ENCODE results near the gene ZNF331. TPM values are rescaled to one million over a fixed set of nuclear protein-coding genes. Genes with fewer than 3 reads are reported as not detected.

Gene ZNF331
- total RNA-seq, 1 donor from 2014 or later: 5.8 TPM

DNA sequence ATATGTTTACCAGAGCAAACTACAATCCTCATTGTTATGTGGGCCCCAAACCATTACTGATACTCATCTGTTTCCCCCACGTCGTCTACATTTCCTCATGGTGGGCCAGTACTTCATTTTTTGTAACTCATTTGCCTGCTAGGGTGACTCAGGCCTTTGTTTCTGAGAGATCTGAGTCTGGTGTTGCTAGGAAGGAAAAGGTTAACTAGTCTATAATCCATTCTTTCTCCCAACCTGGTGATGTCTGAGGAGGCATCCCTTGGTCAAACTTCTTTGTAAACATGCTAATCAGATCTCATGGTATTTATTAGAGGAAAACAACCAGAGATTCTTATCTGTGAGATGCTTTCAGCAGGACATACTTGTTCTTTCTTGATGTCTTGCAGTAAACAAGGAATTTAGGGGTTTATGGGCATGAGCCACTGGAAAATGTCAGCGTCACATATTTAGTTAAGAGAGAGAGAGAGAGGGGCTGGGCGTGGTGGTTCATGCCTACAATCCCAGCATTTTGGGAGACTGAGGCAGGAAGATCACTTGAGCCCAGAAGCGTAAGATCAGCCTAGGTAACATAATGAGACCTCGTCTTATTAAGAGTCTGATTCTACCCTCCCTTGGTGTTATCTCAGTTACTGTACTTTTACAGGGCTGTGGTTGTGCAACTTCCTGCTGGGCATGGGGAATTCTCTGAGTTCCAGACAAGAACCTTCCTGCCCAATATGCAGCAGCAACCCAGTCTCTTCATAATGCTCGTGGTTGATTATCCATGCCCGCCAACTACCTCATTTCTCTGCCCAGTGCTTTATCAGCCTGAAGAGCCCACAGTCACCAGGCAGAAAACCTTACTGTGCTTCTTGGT lies 84.2 kb downstream of the ZNF331 start:
- TF ChIP-seq, protein P1, sequence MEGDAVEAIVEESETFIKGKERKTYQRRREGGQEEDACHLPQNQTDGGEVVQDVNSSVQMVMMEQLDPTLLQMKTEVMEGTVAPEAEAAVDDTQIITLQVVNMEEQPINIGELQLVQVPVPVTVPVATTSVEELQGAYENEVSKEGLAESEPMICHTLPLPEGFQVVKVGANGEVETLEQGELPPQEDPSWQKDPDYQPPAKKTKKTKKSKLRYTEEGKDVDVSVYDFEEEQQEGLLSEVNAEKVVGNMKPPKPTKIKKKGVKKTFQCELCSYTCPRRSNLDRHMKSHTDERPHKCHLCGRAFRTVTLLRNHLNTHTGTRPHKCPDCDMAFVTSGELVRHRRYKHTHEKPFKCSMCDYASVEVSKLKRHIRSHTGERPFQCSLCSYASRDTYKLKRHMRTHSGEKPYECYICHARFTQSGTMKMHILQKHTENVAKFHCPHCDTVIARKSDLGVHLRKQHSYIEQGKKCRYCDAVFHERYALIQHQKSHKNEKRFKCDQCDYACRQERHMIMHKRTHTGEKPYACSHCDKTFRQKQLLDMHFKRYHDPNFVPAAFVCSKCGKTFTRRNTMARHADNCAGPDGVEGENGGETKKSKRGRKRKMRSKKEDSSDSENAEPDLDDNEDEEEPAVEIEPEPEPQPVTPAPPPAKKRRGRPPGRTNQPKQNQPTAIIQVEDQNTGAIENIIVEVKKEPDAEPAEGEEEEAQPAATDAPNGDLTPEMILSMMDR (IDR thresholded peaks at IDR 0.05; ENCODE audit: insufficient read depth, low read length, poor library complexity, severe bottlenecking): no peak
- DNase-seq (ENCODE audit: low read depth): no peak

DNA sequence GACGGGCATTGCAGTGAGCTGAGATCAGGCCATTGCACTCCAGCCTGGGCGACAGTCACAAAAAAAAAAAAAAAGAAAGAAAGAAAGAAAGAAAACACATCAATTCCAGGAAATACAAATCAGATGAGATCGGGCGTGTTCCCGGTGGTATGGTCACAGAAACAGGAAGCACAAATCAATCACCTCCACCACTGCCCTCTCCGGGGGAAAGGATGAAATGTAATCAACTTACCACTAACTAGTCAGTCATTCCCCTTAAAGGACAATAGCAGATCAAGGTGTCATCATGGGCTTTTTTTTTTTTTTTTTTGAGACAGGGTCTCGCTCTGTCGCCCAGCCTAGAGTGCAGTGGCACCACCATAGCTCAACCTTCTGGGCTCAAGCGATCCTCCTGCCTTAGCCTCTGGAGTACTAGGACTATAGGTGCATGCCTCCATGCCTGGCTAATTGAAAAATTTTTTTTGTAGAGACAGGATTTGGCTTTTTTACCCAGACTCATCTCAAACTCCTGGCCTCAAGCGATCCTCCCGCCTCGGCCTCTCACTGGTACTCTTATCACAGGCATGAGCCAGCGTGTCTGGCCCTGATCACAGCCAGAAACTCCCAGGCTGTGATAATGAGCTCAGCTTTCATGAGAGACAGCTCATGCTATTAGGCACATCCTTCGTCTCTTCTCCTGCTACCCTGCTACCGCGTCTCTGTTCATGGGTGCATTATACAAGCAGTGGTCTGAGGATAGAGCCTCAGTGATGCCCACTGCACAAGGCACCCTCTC lies 87.0 kb downstream of the ZNF331 start:
- Histone ChIP-seq H3K4me3 (ENCODE audit: low read depth, low read length) (no peak overlapping the region), H3K36me3 (ENCODE audit: control insufficient read depth, insufficient read depth, low read length) (no peaks in the 10 kb centered on the region), H3K27me3 (ENCODE audit: control insufficient read depth, insufficient read depth, low read length) (no peaks in the 10 kb centered on the region)
- no peak for DNase-seq (ENCODE audit: low read depth)
- TF ChIP-seq, protein P1 (IDR thresholded peaks at IDR 0.05; ENCODE audit: insufficient read depth, low read length, poor library complexity, severe bottlenecking): no peak

More for the DNA sequence above, 84.2 kb downstream of the ZNF331 start:
- no peaks in the 10 kb centered on the region for H3K27me3 ChIP-seq (ENCODE audit: control insufficient read depth, insufficient read depth, low read length)
- H3K36me3 ChIP-seq (ENCODE audit: control insufficient read depth, insufficient read depth, low read length): no peaks in the 10 kb centered on the region
- H3K4me3 ChIP-seq (ENCODE audit: low read depth, low read length): no peak overlapping the region

DNA sequence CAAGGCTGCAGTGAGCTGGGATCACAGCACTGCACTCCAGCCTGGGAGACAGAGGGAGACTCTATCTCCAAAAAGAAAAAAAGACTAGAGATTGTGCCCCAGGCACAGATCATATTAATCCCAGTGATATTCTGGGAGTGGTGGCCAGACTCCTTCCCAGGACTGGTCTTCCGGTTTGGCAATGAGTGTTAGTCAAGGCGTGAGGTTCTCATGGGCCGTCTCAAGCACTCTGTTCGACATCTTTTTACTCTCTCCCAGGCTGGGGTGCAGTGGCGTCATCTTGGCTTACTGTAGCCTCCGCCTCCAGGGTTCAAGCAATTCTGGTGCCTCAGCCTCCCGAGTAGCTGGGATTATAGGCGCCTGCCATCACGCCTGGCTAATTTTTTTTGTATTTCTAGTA lies 88.5 kb downstream of the ZNF331 start:
- Histone ChIP-seq H3K27me3 (ENCODE audit: control insufficient read depth, insufficient read depth, low read length) (no peaks in the 10 kb centered on the region), H3K4me3 (ENCODE audit: low read depth, low read length) (no peak overlapping the region), H3K36me3 (ENCODE audit: control insufficient read depth, insufficient read depth, low read length) (no peaks in the 10 kb centered on the region)
- TF ChIP-seq, protein P1 (IDR thresholded peaks at IDR 0.05; ENCODE audit: insufficient read depth, low read length, poor library complexity, severe bottlenecking): no peak
- DNase-seq (ENCODE audit: low read depth): no peak

DNA sequence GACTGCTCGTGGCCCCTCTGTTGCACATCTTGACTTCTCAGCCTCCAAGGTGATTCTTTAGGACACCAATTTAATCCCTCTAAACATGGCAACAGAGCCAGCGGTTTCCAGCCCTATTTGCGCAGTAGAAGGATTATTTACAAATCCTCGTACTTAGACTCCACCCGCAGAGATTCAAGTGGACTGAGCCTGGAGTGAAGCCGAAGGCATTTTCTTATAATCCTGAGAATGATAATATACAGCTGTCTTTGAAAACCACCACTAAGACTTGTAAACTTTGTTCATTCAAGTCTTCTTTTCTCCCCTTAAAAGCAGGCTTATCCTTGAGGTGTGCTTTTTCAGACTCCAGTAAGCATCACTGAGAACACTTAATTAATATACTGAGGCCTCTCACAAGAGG lies 89.0 kb downstream of the ZNF331 start:
- DNase-seq (ENCODE audit: low read depth): no peak
- H3K27me3 ChIP-seq (ENCODE audit: control insufficient read depth, insufficient read depth, low read length): no peaks in the 10 kb centered on the region
- no peak overlapping the region for H3K4me3 ChIP-seq (ENCODE audit: low read depth, low read length)
- no peaks in the 10 kb centered on the region for H3K36me3 ChIP-seq (ENCODE audit: control insufficient read depth, insufficient read depth, low read length)
- TF ChIP-seq, protein P1 (IDR thresholded peaks at IDR 0.05; ENCODE audit: insufficient read depth, low read length, poor library complexity, severe bottlenecking): no peak

Other genes starting within 250 kb of the ZNF331 start
- gene ZNF845, start 204.4 kb upstream of the ZNF331 start, total RNA-seq: 6.6 and 7.8 TPM in 2 replicates
- 6.3 and 11.4 TPM in 2 replicates for gene ZNF525, start 172.4 kb upstream of the ZNF331 start, total RNA-seq
- gene ZNF765, start 143.0 kb upstream of the ZNF331 start, total RNA-seq: 8.8 and 9.0 TPM in 2 replicates
- 7.4 and 8.0 TPM in 2 replicates for gene ZNF761, start 106.2 kb upstream of the ZNF331 start, total RNA-seq
- gene ZNF813, start 70.4 kb upstream of the ZNF331 start, total RNA-seq: 2.9 and 3.9 TPM in 2 replicates
- gene DPRX, start 93.9 kb downstream of the ZNF331 start, total RNA-seq: not detected in 2 replicates